Mammary epithelial cell (primary cell): ENCODE results near the gene RNF157.

Source experiments
- EZH2 ChIP-seq: IDR thresholded peaks from 2 replicates; pipeline ENCODE4 v1.6.1; 2012; ENCODE audit warnings: low read length, inconsistent platforms, borderline replicate concordance
- TF ChIP-seq, protein P1 (sequence below), 2 donors: IDR thresholded peaks in 1 of 2; conservative IDR thresholded peaks in 1 of 2; 2 replicates each; pipeline ENCODE4 v1.5.1; 2011 to 2012; ENCODE audit warnings: inconsistent platforms in 2 of 2, low read length in 2 of 2, mild to moderate bottlenecking in 2 of 2, control low read depth in 1 of 2, low read depth in 1 of 2; ENCODE audit not compliant: insufficient read depth in 1 of 2; ENCODE audit errors: extremely low read depth in 1 of 2

DNA sequence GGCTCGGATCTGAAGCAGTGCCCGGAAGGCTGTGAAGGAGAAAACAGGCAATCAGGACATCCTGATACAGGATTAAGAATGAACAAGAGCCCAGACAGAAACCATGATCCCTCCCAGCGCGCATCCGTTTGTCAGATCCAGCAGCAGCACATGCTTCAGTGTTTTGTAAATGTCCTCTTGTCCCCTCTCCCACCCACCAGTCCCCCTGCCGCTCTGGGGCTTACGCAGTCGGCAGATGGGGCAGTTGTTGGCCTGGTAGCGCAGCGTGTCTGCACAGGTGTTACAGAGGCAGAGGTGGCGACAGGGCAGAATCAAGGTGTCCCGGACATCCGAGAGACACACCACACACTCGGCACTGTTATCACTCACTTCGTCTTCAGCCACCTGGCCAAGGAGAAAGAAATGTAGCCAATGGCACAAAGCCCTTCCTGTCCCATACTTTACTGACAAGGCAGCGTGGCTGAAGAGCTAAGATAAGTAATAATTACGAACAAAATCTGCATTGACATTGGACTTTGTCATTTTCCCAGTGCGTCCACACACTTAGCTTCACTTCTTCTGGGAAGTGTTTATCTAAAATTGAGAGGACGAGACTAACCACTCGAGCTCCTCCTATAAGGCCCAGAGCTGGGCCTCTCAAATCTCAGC lies 78.5 kb downstream of the RNF157 start:
- TF ChIP-seq, protein P1, sequence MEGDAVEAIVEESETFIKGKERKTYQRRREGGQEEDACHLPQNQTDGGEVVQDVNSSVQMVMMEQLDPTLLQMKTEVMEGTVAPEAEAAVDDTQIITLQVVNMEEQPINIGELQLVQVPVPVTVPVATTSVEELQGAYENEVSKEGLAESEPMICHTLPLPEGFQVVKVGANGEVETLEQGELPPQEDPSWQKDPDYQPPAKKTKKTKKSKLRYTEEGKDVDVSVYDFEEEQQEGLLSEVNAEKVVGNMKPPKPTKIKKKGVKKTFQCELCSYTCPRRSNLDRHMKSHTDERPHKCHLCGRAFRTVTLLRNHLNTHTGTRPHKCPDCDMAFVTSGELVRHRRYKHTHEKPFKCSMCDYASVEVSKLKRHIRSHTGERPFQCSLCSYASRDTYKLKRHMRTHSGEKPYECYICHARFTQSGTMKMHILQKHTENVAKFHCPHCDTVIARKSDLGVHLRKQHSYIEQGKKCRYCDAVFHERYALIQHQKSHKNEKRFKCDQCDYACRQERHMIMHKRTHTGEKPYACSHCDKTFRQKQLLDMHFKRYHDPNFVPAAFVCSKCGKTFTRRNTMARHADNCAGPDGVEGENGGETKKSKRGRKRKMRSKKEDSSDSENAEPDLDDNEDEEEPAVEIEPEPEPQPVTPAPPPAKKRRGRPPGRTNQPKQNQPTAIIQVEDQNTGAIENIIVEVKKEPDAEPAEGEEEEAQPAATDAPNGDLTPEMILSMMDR (conservative IDR thresholded peaks at IDR 0.05 in 1 of 2, IDR thresholded peaks at IDR 0.05 in 1 of 2; ENCODE audit: extremely low read depth in 1 of 2, insufficient read depth in 1 of 2, low read depth in 1 of 2, low read length in 2 of 2) = no peak
- TF ChIP-seq EZH2 = no peak
